Measurements from ENCODE around the gene PCDHA6. TPM values are rescaled to one million over a fixed set of nuclear protein-coding genes. Genes with fewer than 3 reads are reported as not detected.

Gene PCDHA6
- total RNA-seq, 1 experiment from 2014 or later, result 1.0 TPM

DNA sequence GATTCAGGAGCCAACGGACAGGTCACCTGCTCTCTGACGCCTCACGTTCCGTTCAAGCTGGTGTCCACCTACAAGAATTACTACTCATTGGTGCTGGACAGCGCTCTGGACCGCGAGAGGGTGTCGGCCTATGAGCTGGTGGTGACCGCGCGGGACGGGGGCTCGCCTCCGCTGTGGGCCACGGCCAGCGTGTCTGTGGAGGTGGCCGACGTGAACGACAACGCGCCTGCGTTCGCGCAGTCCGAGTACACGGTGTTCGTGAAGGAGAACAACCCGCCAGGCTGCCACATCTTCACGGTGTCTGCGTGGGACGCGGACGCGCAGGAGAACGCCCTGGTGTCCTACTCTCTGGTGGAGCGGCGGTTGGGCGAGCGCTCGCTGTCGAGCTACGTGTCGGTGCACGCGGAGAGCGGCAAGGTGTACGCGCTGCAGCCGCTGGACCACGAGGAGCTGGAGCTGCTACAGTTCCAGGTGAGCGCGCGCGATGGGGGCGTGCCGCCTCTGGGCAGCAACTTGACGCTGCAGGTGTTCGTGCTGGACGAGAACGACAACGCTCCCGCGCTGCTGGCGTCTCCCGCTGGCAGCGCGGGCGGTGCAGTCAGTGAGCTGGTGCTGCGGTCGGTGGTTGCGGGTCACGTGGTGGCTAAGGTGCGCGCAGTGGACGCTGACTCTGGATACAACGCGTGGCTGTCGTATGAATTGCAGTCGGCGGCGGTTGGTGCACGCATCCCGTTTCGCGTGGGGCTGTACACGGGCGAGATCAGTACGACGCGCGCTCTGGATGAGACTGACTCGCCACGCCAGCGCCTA is 29.6 kb downstream of the PCDHA6 start:
- Mint-ChIP-seq H3K27ac (ENCODE audit: low read depth, unreplicated experiment) (no peak overlapping the region), H3K4me3 (ENCODE audit: unreplicated experiment) (no peak overlapping the region), H3K27me3 (ENCODE audit: insufficient read depth, unreplicated experiment) (no peaks in the 10 kb centered on the region), H3K4me1 (ENCODE audit: insufficient read depth, unreplicated experiment) (no peaks in the 10 kb centered on the region), H3K36me3 (ENCODE audit: insufficient read depth, unreplicated experiment) (no peaks in the 10 kb centered on the region), H3K9me3 (ENCODE audit: unreplicated experiment) (peaks cover 16% of the 10 kb centered on the region)
- no TSS peak for BruUV-seq (replicated peaks)
- POLR2A ChIA-PET, result interaction anchor here (1.0 kb wide), 1 partner anchor 16 kb away, joined by 3 read pairs; no protein-coding TSS in a partner anchor
- CTCF ChIA-PET, result interaction anchor here (0.5 to 1.4 kb wide), 2 partner anchors 44 to 183 kb away, joined by 3 to 4 read pairs; no protein-coding TSS in a partner anchor
- DNase-seq (ENCODE audit: unreplicated experiment), result no peak
- intact Hi-C loops (cut with micrococcal nuclease), result no loop called here
- no peak for TF ChIP-seq CTCF (IDR thresholded peaks at IDR 0.05; ENCODE audit: unreplicated experiment)

DNA sequence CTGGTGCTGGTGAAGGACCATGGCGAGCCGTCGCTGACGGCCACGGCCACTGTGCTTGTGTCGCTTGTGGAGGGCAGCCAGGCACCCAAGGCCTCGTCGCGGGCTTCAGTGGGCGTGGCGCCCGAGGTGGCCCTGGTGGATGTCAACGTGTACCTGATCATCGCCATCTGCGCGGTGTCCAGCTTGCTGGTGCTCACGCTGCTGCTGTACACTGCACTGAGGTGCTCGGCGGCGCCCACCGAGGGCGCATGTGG is 30.2 kb downstream of the PCDHA6 start:
- ChIA-PET CTCF (no interaction called here), POLR2A (no interaction called here)
- DNase-seq (ENCODE audit: unreplicated experiment), result no peak
- H3K36me3 Mint-ChIP-seq (ENCODE audit: insufficient read depth, unreplicated experiment), result no peaks in the 10 kb centered on the region
- no peaks in the 10 kb centered on the region for H3K27me3 Mint-ChIP-seq (ENCODE audit: insufficient read depth, unreplicated experiment)
- H3K4me3 Mint-ChIP-seq (ENCODE audit: unreplicated experiment), result no peak overlapping the region
- no TSS peak for BruUV-seq (replicated peaks)
- TF ChIP-seq CTCF (IDR thresholded peaks at IDR 0.05; ENCODE audit: unreplicated experiment), result no peak
- no peak overlapping the region for H3K27ac Mint-ChIP-seq (ENCODE audit: low read depth, unreplicated experiment)
- H3K4me1 Mint-ChIP-seq (ENCODE audit: insufficient read depth, unreplicated experiment), result no peaks in the 10 kb centered on the region
- intact Hi-C loops (cut with micrococcal nuclease), result no loop called here
- peaks cover 16% of the 10 kb centered on the region for H3K9me3 Mint-ChIP-seq (ENCODE audit: unreplicated experiment)

DNA sequence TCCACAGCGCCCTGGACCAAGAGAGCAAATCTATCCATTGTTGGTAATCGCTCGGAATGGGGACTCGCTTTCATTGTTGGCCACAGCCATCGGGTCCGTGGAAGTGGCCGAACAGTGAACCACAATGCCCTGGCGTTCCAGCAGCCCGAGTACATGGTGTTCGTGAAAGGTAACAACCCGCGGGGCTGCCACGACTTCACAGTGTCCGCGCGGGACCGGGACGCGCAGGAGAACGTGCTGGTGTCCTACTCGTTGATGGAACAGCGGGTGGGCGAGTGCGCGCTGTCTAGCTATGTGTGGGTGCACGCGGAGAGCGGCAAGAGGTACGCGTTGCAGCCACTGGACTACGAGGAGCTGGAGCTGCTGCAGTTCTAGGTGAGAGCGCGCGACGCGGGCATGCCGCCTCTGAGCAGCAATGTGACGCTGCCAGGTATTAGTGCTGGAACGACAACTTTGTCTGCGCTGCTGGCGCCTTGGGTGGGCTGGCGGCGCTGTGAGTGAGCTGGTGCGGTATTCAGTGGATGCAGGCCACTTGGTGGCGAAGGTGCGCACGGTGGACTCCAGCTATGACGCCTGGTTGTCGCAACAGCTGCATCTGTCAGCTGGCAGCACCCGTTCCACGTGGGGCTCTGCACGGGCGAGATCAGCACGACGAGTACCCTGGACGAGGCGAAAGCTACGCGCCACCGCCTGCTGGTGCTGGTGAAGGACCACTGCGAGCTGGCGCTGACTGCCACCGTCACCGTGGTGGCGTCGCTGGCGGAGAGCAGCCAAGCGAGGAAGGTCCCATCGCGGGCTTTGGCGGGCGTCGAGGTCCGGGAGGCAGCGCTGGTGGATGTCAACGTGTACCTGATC is 34.9 kb downstream of the PCDHA6 start:
- ChIA-PET POLR2A (no interaction called here), CTCF (interaction anchor here (0.6 to 1.3 kb wide), 4 partner anchors 11 to 422 kb away, joined by 4 to 6 read pairs (median 4); no protein-coding TSS in a partner anchor)
- Mint-ChIP-seq H3K9me3 (ENCODE audit: unreplicated experiment) (peaks cover 15% of the 10 kb centered on the region), H3K36me3 (ENCODE audit: insufficient read depth, unreplicated experiment) (no peaks in the 10 kb centered on the region), H3K4me3 (ENCODE audit: unreplicated experiment) (no peak overlapping the region), H3K27me3 (ENCODE audit: insufficient read depth, unreplicated experiment) (no peaks in the 10 kb centered on the region), H3K4me1 (ENCODE audit: insufficient read depth, unreplicated experiment) (no peaks in the 10 kb centered on the region), H3K27ac (ENCODE audit: low read depth, unreplicated experiment) (no peak overlapping the region)
- intact Hi-C loops (cut with micrococcal nuclease), result no loop called here
- no peak for TF ChIP-seq CTCF (IDR thresholded peaks at IDR 0.05; ENCODE audit: unreplicated experiment)
- no TSS peak for BruUV-seq (replicated peaks)
- DNase-seq (ENCODE audit: unreplicated experiment), result no peak
